Daoy (cell line): ENCODE results near the gene DCDC2C. TPM values are rescaled to one million over a fixed set of nuclear protein-coding genes. Genes with fewer than 3 reads are reported as not detected.
A peak's percentile ranks its signal among the peaks of the same experiment; 100 is the strongest.

Source experiments
- DNase-seq: peaks from one replicate; pipeline ENCODE4 v3.0.0-alpha.2; 2015; ENCODE audit warnings: low read depth
- total RNA-seq: library from RNA; depleted of rRNA; stranded (reverse); fragments of >200 nt; shearing (Covaris generic); gene quantifications from 2 replicates; pipeline ENCODE4 v1.2.3, GENCODE V29; 2014

DCDC2C gene
- total RNA-seq, 1 experiment from 2014 or later, result not detected

GRCh38 chr2:3743951-3744555 lies 40.7 kb downstream of the DCDC2C start:
- DNase-seq, result no peak

- no peak for DNase-seq
Observed at GRCh38 chr2:3745920-3746319, 42.5 kb downstream of the DCDC2C start.

GRCh38 chr2:3747032-3747654 lies 43.8 kb downstream of the DCDC2C start:
- no peak for DNase-seq

GRCh38 chr2:3747826-3748225 lies 44.5 kb downstream of the DCDC2C start:
- DNase-seq, result no peak

GRCh38 chr2:3749201-3749600 lies 45.8 kb downstream of the DCDC2C start:
- DNase-seq, result no peak

- DNase-seq, result no peak
Observed at GRCh38 chr2:3751251-3751650, 47.9 kb downstream of the DCDC2C start.

GRCh38 chr2:3751806-3752205 lies 48.4 kb downstream of the DCDC2C start:
- DNase-seq, result no peak

- DNase-seq, result no peak
Observed at GRCh38 chr2:3752376-3752775, 49.0 kb downstream of the DCDC2C start.

GRCh38 chr2:3753561-3753960 lies 50.2 kb downstream of the DCDC2C start:
- no peak for DNase-seq

- DNase-seq, result no peak
Observed at GRCh38 chr2:3754280-3754679, 50.9 kb downstream of the DCDC2C start.

GRCh38 chr2:3754795-3755194 lies 51.4 kb downstream of the DCDC2C start:
- DNase-seq, result no peak

GRCh38 chr2:3755277-3755676 lies 51.9 kb downstream of the DCDC2C start:
- DNase-seq, result no peak

GRCh38 chr2:3756306-3756705 lies 52.9 kb downstream of the DCDC2C start:
- DNase-seq, result no peak

GRCh38 chr2:3758906-3759305 lies 55.5 kb downstream of the DCDC2C start:
- DNase-seq, result no peak

GRCh38 chr2:3759331-3759730 lies 56.0 kb downstream of the DCDC2C start:
- DNase-seq, result peak; percentile 59

GRCh38 chr2:3759761-3760160 lies 56.4 kb downstream of the DCDC2C start:
- DNase-seq, result no peak

- no peak for DNase-seq
Observed at GRCh38 chr2:3761272-3761671, 57.9 kb downstream of the DCDC2C start.

GRCh38 chr2:3762771-3763447 lies 59.5 kb downstream of the DCDC2C start:
- DNase-seq, result no peak

GRCh38 chr2:3766824-3767223 lies 63.4 kb downstream of the DCDC2C start:
- DNase-seq, result no peak

GRCh38 chr2:3768960-3769765 lies 65.8 kb downstream of the DCDC2C start:
- DNase-seq, result no peak

GRCh38 chr2:3769766-3770165 lies 66.4 kb downstream of the DCDC2C start:
- no peak for DNase-seq

- DNase-seq, result no peak
Observed at GRCh38 chr2:3770724-3771415, 67.5 kb downstream of the DCDC2C start.
